GM23338 (cell line): ENCODE results near the gene ESR2.

Source experiments
- CREB1 ChIP-seq: fragments of 250-450 bp; sonication (Bioruptor Pico); IDR thresholded peaks from 2 replicates; pipeline ENCODE4 v1.5.0; 2020; ENCODE audit warnings: low read depth, mild to moderate bottlenecking, moderate library complexity
- CTCF ChIP-seq, 2 experiments: fragments of 200-600 bp in 1 of 2; sonication (generic) in 1 of 2; conservative IDR thresholded peaks; 2 replicates each; pipeline versions ENCODE4 v1.5.1 to v1.6.1; 2016 to 2017; ENCODE audit warnings: antibody characterized with exemption in 2 of 2, low read depth in 2 of 2, mild to moderate bottlenecking in 2 of 2, moderate library complexity in 1 of 2
- ETS1 ChIP-seq: IDR thresholded peaks from 2 replicates; pipeline ENCODE4 v1.6.1; 2016; ENCODE audit warnings: antibody characterized with exemption
- EZH2 ChIP-seq: fragments of 200-600 bp; sonication (generic); IDR thresholded peaks from one replicate; pipeline ENCODE4 v1.8.0; 2017; ENCODE audit warnings: antibody characterized with exemption, mild to moderate bottlenecking, low read depth; ENCODE audit not compliant: unreplicated experiment
- EZH2phosphoT487 ChIP-seq: fragments of 200-600 bp; sonication (generic); IDR thresholded peaks from one replicate; pipeline ENCODE4 v1.8.1; 2018; ENCODE audit warnings: antibody characterized with exemption; ENCODE audit not compliant: unreplicated experiment
- JUNB ChIP-seq: IDR thresholded peaks from one replicate; pipeline ENCODE4 v1.6.1; 2016; ENCODE audit warnings: antibody characterized with exemption; ENCODE audit not compliant: unreplicated experiment
- NANOG ChIP-seq: IDR thresholded peaks from 2 replicates; pipeline ENCODE4 v1.6.1; 2016; ENCODE audit warnings: antibody characterized with exemption, borderline replicate concordance
- POLR2AphosphoS5 ChIP-seq: IDR thresholded peaks from 2 replicates; pipeline ENCODE4 v1.6.1; 2016; ENCODE audit warnings: antibody characterized with exemption, low read depth
- REST ChIP-seq: IDR thresholded peaks from one replicate; pipeline ENCODE4 v1.6.1; 2018; ENCODE audit warnings: antibody characterized with exemption; ENCODE audit not compliant: unreplicated experiment
- STAT1 ChIP-seq: IDR thresholded peaks from one replicate; pipeline ENCODE4 v1.6.1; 2016; ENCODE audit warnings: antibody characterized with exemption; ENCODE audit not compliant: unreplicated experiment
- ZNF331 ChIP-seq: fragments of 250-450 bp; sonication (Bioruptor Pico); IDR thresholded peaks from 2 replicates; pipeline ENCODE4 v1.5.0; 2020; ENCODE audit warnings: low read depth, mild to moderate bottlenecking, moderate library complexity
- ZNF462 ChIP-seq: fragments of 250-450 bp; sonication (Bioruptor Pico); IDR thresholded peaks from 2 replicates; pipeline ENCODE4 v1.5.0; 2020; ENCODE audit warnings: mild to moderate bottlenecking, moderate library complexity

DNA sequence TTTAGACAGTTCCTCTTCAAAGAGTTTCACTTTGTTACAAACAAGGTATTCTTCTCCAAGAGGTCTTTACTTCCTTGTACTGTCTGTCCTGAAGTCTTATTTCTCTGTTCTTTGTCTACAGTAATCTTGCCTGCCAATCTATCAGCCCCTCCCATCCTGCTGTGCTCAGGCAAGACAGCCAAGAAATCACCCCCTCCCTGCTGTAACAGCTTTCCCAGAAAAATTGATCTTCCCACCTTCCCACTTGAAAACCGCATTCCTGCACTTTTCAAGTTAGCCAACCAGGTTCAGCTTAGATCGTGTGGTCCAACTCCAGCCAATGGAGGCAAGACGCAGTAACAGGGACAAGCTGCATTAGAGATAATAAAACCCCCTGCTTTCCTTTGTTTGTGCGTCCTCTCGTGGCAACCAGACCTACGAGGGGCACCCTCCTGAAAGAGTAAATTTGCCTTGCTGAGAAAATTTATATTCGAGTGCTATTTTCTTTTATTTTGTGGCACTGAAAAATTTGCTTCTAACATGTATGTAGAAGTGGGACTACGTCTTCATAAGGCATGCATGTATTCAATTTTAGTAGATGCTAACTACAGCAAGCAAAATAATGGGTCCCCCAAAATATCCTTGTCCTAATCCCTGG is 46.5 kb upstream of the ESR2 start:
- TF ChIP-seq CTCF (conservative IDR thresholded peaks at IDR 0.05; ENCODE audit: low read depth in 2 of 2) (no peak), EZH2 (no peak), REST (no peak), JUNB (no peak), EZH2phosphoT487 (no peak), NANOG (no peak), POLR2AphosphoS5 (no peak), ETS1 (no peak), CREB1 (CRISPR knock-in tag) (no peak), STAT1 (no peak), ZNF331 (CRISPR knock-in tag) (no peak), ZNF462 (CRISPR knock-in tag) (no peak)
